HEK293T (cell line): ENCODE data around the gene PRDX3.
A peak's percentile ranks its signal among the peaks of the same experiment; 100 is the strongest.

ENCODE experiments used
- CTCF ChIA-PET: fragments of 350-600 bp; formaldehyde crosslinking; extraction: SDS; loops from one replicate; lab custom pipeline; 2021; ENCODE audit warnings: antibody characterized with exemption, inconsistent platforms; lab: Yijun Ruan, JAX
- POLR2A ChIA-PET: fragments of 350-600 bp; formaldehyde crosslinking; extraction: SDS; loops from one replicate; lab custom pipeline; 2020; ENCODE audit warnings: antibody characterized with exemption, inconsistent platforms; lab: Yijun Ruan, JAX
- DNase-seq: peaks from one replicate; pipeline ENCODE4 v3.0.0; 2012; ENCODE audit warnings: mixed read lengths; ENCODE audit errors: extremely low spot score
- ARNT ChIP-seq: fragments of 450-650 bp; IDR thresholded peaks from 2 replicates; pipeline ENCODE4 v1.6.1; 2017; ENCODE audit warnings: mild to moderate bottlenecking
- BHLHE40 ChIP-seq: fragments of 450-650 bp; IDR thresholded peaks from 2 replicates; pipeline ENCODE4 v1.6.1; 2016; ENCODE audit warnings: mild to moderate bottlenecking, moderate library complexity, borderline replicate concordance
- CTBP1 ChIP-seq: fragments of 450-650 bp; IDR thresholded peaks from 2 replicates; pipeline ENCODE4 v1.6.1; 2016; ENCODE audit warnings: borderline replicate concordance
- ELF4 ChIP-seq: fragments of 450-650 bp; IDR thresholded peaks from 2 replicates; pipeline ENCODE4 v1.6.1; 2017; ENCODE audit warnings: antibody characterized with exemption
- FOXA1 ChIP-seq: fragments of 450-650 bp; IDR thresholded peaks from 2 replicates; pipeline ENCODE4 v1.6.1; 2016; ENCODE audit warnings: mild to moderate bottlenecking
- FOXK2 ChIP-seq: fragments of 450-650 bp; IDR thresholded peaks from 2 replicates; pipeline ENCODE4 v1.6.1; 2016; ENCODE audit warnings: mild to moderate bottlenecking
- FOXM1 ChIP-seq: fragments of 450-650 bp; IDR thresholded peaks from 2 replicates; pipeline ENCODE4 v1.6.1; 2017; ENCODE audit warnings: mild to moderate bottlenecking, borderline replicate concordance
- HDGF ChIP-seq: fragments of 450-650 bp; IDR thresholded peaks from 2 replicates; pipeline ENCODE4 v1.6.1; 2017; ENCODE audit warnings: antibody characterized with exemption, borderline replicate concordance
- L3MBTL2 ChIP-seq: fragments of 450-650 bp; conservative IDR thresholded peaks from 2 replicates; pipeline ENCODE4 v1.6.1; 2016; ENCODE audit warnings: mild to moderate bottlenecking
- LEF1 ChIP-seq: fragments of 450-650 bp; IDR thresholded peaks from 2 replicates; pipeline ENCODE4 v1.6.1; 2017; ENCODE audit warnings: mild to moderate bottlenecking, borderline replicate concordance
- NFRKB ChIP-seq: fragments of 450-650 bp; IDR thresholded peaks from 2 replicates; pipeline ENCODE4 v1.6.1; 2016; ENCODE audit warnings: mild to moderate bottlenecking, moderate library complexity
- PKNOX1 ChIP-seq: fragments of 450-650 bp; IDR thresholded peaks from 2 replicates; pipeline ENCODE4 v1.6.1; 2016
- SP1 ChIP-seq: fragments of 450-650 bp; IDR thresholded peaks from 2 replicates; pipeline ENCODE4 v1.6.1; 2017
- SUZ12 ChIP-seq: fragments of 450-650 bp; IDR thresholded peaks from 2 replicates; pipeline ENCODE4 v1.6.1; 2016; ENCODE audit warnings: mild to moderate bottlenecking
- TARDBP ChIP-seq: fragments of 450-650 bp; IDR thresholded peaks from 2 replicates; pipeline ENCODE4 v1.6.1; 2016
- ZNF384 ChIP-seq: fragments of 450-650 bp; IDR thresholded peaks from 2 replicates; pipeline ENCODE4 v1.6.1; 2016

PRDX3 gene

DNA sequence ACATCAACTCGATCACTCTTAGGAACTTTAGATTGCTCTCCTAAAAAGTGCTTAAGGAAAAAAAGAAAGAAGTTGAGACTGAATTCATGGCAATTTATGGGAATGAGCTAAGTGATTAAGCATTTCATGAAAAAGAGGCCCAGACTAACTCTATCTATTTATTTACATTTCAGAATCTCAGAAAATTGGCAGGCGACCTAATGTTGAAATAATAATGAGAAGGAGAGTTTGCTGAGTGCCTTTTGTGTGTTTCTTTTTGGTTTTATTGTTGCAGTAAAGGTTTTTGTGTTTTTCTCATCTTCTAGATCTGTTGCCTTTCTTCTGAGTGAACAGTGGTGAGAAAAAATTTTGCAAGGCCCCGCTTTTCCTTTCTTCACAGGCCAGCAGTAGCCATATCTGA is 32.6 kb upstream of the PRDX3 start:
- TF ChIP-seq ZNF384 = no peak
- TF ChIP-seq SUZ12 = no peak
- no peak for TF ChIP-seq ARNT
- no peak for TF ChIP-seq BHLHE40
- no peak for TF ChIP-seq HDGF
- no peak for TF ChIP-seq TARDBP
- TF ChIP-seq CTBP1 = no peak
- DNase-seq = no peak
- CTCF ChIA-PET = interaction anchor here (1.3 to 1.7 kb wide), 2 partner anchors 12 to 23 kb away, joined by 3 to 6 read pairs; no protein-coding TSS in a partner anchor
- POLR2A ChIA-PET = interaction anchor here (0.8 kb wide), 1 partner anchor 165 kb away, joined by 3 read pairs; no protein-coding TSS in a partner anchor

GRCh38 chr10:119210633-119211032 is 32.0 kb upstream of the PRDX3 start:
- no peak for DNase-seq
- ChIA-PET CTCF (interaction anchor here (0.6 to 1.7 kb wide), 3 partner anchors 11 to 211 kb away, joined by 3 to 6 read pairs (median 3); no protein-coding TSS in a partner anchor), POLR2A (interaction anchor here (0.8 kb wide), 1 partner anchor 165 kb away, joined by 3 read pairs; no protein-coding TSS in a partner anchor)
- TF ChIP-seq ZNF384 (no peak), SUZ12 (no peak), NFRKB (no peak), LEF1 (no peak), L3MBTL2 (no peak), FOXA1 (no peak), TARDBP (no peak), ELF4 (no peak), ARNT (no peak), HDGF (no peak), PKNOX1 (no peak), SP1 (no peak), BHLHE40 (no peak), FOXM1 (no peak), FOXK2 (no peak), CTBP1 (no peak)

DNA sequence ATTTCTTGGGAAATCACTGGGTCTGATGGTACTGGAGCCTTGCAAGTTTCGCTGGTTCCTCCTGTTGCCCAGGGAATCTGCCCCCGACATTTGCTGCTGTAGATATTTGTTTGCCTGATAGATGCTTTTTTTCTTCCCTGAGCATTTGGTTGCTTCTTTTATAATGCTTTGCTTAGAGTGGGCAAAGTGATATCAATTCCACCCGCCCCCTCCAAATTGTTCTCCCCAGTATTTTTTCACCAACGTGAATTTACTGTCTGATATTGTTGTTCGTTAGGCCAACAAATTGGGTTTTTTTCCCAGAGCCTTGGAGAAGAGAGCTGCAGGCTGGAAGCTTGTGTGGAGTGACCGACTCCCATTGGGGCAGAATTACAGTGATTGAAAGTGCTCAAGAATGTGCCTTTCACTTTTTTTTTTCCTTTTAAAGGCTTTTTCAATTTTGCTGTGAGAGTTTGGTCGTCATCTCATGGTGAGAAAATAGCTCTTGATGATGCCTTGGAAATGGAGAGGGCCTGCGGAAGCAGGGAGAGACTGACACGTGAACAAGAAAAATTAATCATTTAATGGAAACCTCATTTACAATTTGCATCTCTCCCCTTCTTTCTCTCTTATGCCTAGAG is 31.2 kb upstream of the PRDX3 start:
- DNase-seq = no peak
- no peak for TF ChIP-seq NFRKB
- no peak for TF ChIP-seq ELF4
- no peak for TF ChIP-seq LEF1
- no peak for TF ChIP-seq SP1
- no peak for TF ChIP-seq SUZ12
- TF ChIP-seq FOXK2 = no peak
- no peak for TF ChIP-seq HDGF
- no peak for TF ChIP-seq TARDBP
- no peak for TF ChIP-seq FOXA1
- no peak for TF ChIP-seq CTBP1
- TF ChIP-seq FOXM1 = no peak
- no peak for TF ChIP-seq BHLHE40
- no peak for TF ChIP-seq ZNF384
- no peak for TF ChIP-seq PKNOX1
- TF ChIP-seq ARNT = no peak
- no peak for TF ChIP-seq L3MBTL2
- CTCF ChIA-PET = interaction anchor here (0.6 to 4.6 kb wide), 15 partner anchors 9 to 374 kb away, joined by 3 to 27 read pairs (median 4); no protein-coding TSS in a partner anchor
- POLR2A ChIA-PET = interaction anchor here (0.7 kb wide), 1 partner anchor 207 kb away, joined by 4 read pairs; no protein-coding TSS in a partner anchor

GRCh38 chr10:119209035-119209735 is 30.6 kb upstream of the PRDX3 start:
- ChIA-PET POLR2A (interaction anchor here (0.7 kb wide), 1 partner anchor 208 kb away, joined by 4 read pairs; no protein-coding TSS in a partner anchor), CTCF (interaction anchor here (0.6 to 4.6 kb wide), 14 partner anchors 9 to 280 kb away, joined by 3 to 27 read pairs (median 4); no protein-coding TSS in a partner anchor)
- TF ChIP-seq ARNT = no peak
- no peak for TF ChIP-seq FOXM1
- TF ChIP-seq SP1 = no peak
- TF ChIP-seq PKNOX1 = no peak
- no peak for TF ChIP-seq ZNF384
- no peak for TF ChIP-seq NFRKB
- TF ChIP-seq FOXK2 = no peak
- no peak for TF ChIP-seq BHLHE40
- TF ChIP-seq TARDBP = no peak
- TF ChIP-seq FOXA1 = no peak
- TF ChIP-seq HDGF = no peak
- no peak for TF ChIP-seq CTBP1
- no peak for TF ChIP-seq ELF4
- no peak for TF ChIP-seq LEF1
- TF ChIP-seq SUZ12 = no peak
- TF ChIP-seq L3MBTL2 = no peak
- DNase-seq = peak; percentile 76

- POLR2A ChIA-PET = no interaction called here
- CTCF ChIA-PET = interaction anchor here (0.6 to 4.6 kb wide), 8 partner anchors 10 to 281 kb away, joined by 3 to 27 read pairs (median 4); no protein-coding TSS in a partner anchor
- no peak for TF ChIP-seq L3MBTL2
- no peak for DNase-seq
These were observed 29.9 kb upstream of the PRDX3 start for GRCh38 chr10:119208553-119208940.
